Hepatocyte (in vitro differentiated cells): Measurements from ENCODE around the gene DUSP16.

Experiments used
- EZH2 ChIP-seq: fragments of 200-600 bp; sonication (generic); IDR thresholded peaks from 2 replicates; pipeline ENCODE4 v1.6.1; 2016; ENCODE audit warnings: antibody characterized with exemption, mild to moderate bottlenecking, borderline replicate concordance
- TF ChIP-seq, protein P1 (sequence below): fragments of 200-600 bp; sonication (generic); IDR thresholded peaks from 2 replicates; pipeline ENCODE4 v1.5.1; 2016; ENCODE audit warnings: antibody characterized with exemption, mild to moderate bottlenecking; ENCODE audit not compliant: poor library complexity

DNA sequence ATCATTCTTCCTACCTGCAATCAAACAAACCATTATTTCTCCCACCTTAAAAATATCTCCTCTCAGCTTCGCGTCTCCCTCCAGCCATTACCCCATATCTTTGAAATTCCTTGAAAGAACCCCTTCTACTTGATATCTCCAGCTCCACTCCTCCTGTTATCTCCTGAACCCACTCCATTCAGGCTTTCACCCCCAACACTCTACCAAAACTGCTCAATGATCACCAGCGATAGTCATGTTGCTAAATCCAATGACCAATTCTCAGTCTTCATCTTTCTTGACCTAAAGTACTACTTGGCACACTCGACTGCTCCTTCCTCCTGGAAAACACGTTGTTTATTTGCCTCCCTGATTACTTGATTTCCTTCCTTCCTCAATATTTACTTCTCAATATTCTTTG, 70.1 kb downstream of the DUSP16 start:
- TF ChIP-seq, protein P1, sequence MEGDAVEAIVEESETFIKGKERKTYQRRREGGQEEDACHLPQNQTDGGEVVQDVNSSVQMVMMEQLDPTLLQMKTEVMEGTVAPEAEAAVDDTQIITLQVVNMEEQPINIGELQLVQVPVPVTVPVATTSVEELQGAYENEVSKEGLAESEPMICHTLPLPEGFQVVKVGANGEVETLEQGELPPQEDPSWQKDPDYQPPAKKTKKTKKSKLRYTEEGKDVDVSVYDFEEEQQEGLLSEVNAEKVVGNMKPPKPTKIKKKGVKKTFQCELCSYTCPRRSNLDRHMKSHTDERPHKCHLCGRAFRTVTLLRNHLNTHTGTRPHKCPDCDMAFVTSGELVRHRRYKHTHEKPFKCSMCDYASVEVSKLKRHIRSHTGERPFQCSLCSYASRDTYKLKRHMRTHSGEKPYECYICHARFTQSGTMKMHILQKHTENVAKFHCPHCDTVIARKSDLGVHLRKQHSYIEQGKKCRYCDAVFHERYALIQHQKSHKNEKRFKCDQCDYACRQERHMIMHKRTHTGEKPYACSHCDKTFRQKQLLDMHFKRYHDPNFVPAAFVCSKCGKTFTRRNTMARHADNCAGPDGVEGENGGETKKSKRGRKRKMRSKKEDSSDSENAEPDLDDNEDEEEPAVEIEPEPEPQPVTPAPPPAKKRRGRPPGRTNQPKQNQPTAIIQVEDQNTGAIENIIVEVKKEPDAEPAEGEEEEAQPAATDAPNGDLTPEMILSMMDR: no peak
- TF ChIP-seq EZH2: no peak
